DMS153 treated with DMSO at 0.1 percent for 48 hours (cell line): Measurements from ENCODE around the gene REXO5.
"Not testable (repeated sequence)": the region's sequence is repeated elsewhere in the genome, so short reads cannot be mapped to it uniquely, and the experiment has no call there.

Experiments used
- DNase-seq: peaks from one replicate; lab custom pipeline; 2025; ENCODE audit not compliant: unreplicated experiment; lab: John Stamatoyannopoulos, UW

REXO5 gene

GRCh38 chr16:20849589-20850390 lies 43.5 kb downstream of the REXO5 start:
- peak; percentile 46 for DNase-seq

- no peak for DNase-seq
Measured at GRCh38 chr16:20850981-20851380, 44.7 kb downstream of the REXO5 start.

DNA sequence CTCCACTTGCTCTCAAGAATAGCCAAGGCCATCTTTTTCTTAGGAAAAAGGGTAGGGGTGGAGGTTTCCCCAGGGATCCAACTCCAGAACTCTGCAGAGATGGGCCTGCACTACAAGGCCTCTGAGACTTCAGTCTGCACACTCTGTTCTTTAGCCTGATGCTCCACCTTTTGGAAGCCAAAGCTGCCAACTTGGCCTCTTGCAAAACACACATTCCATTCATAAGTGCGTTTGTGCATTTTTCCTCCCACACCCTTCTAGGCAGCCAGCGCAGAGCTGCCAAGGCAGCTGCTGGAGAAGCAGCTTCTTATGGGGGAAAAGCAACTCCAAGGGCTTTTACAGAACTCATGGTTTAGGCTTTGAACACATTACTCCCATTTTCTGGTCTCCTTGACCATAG lies 45.3 kb downstream of the REXO5 start:
- DNase-seq = no peak

- no peak for DNase-seq
Measured at GRCh38 chr16:20853143-20853542, 46.8 kb downstream of the REXO5 start.

- no peak for DNase-seq
Measured at GRCh38 chr16:20853981-20854620, 47.8 kb downstream of the REXO5 start.

- no peak for DNase-seq
Measured at GRCh38 chr16:20854963-20855362, 48.6 kb downstream of the REXO5 start.

GRCh38 chr16:20857281-20857680 lies 51.0 kb downstream of the REXO5 start:
- DNase-seq = no peak

- no peak for DNase-seq
Measured at GRCh38 chr16:20859229-20859628, 52.9 kb downstream of the REXO5 start.

DNA sequence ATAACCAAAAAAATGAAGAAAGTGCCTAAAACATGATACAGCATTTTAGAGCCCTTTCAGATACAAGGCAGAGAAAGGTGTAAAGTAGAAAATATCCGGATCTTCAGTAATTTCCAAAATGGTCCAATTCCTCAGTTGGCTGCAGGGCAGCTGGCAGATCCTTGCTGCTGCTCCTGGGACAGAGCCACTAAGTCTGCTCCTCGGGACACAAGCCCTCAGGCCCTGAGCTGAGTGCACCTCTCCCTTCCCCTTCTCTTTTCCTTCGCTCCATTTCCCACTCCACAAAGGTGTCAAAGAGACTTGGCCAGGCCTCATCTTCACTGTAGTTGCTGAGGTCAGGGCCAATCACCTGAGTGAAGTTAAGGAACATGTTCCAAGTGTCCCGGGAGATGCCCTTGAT lies 53.4 kb downstream of the REXO5 start:
- no peak for DNase-seq

DNA sequence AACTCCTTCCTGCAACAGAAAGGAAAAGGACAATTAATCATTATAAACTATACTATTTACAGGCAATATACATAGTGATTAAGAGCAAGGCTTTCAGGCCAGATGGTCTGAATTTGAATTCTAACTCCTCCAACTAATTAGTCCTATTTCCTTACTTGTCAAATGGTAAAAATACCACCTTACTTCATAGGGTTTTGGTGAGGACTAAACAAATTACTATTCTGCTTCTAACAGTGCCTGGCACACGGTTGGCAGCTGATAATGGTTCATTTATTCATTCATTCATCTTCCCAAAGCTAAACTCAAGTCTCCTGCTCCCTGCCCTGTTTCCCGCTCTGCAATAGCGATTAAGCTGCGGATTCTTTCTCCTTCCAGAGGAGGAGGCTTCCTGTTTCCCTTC lies 54.0 kb downstream of the REXO5 start:
- DNase-seq = no peak

DNA sequence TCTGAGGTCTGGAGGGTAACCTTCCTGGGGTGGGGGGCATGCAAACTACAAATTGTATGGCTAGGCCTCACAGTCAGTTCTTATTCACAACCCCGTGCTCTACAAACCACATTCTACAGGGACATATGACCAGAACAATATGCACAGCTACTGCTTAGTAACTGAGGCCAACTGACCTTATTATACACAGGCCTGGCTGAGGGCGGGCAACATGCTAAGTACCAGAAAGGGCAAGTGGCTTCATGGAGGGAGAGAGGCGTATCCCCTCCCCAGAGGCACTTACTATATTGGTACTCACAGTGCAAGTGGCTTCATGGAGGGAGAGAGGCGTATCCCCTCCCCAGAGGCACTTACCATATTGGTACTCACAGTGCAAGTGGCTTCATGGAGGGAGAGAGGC lies 54.7 kb downstream of the REXO5 start:
- DNase-seq = not testable (repeated sequence)

- DNase-seq = no peak
Measured at GRCh38 chr16:20862162-20862960, 56.0 kb downstream of the REXO5 start.

GRCh38 chr16:20864376-20864775 lies 58.0 kb downstream of the REXO5 start:
- DNase-seq = not testable (repeated sequence)

GRCh38 chr16:20865420-20866131 lies 59.2 kb downstream of the REXO5 start:
- DNase-seq = no peak

GRCh38 chr16:20866145-20866772 lies 59.9 kb downstream of the REXO5 start:
- DNase-seq = no peak

GRCh38 chr16:20866801-20867200 lies 60.5 kb downstream of the REXO5 start:
- no peak for DNase-seq

DNA sequence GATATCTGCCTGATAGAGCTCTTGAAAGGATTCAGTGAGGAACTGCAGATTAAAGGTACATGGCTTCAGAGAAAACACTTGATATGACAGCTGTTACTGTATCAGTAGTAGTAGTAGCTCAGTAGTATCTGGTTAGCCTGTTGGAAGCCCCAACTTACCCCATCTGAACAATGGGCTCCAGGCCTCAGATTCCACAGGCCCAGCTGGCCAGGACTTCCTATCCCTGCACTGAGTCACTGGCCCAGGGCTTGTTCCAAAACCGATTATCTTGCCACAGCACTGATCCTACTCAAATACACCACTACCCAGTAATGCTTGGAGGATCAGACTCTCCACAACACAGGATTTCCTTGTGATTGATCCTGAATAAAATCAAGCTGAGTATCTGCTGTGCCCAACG lies 61.3 kb downstream of the REXO5 start:
- DNase-seq = no peak

- no peak for DNase-seq
Measured at GRCh38 chr16:20868890-20869289, 62.6 kb downstream of the REXO5 start.

DNA sequence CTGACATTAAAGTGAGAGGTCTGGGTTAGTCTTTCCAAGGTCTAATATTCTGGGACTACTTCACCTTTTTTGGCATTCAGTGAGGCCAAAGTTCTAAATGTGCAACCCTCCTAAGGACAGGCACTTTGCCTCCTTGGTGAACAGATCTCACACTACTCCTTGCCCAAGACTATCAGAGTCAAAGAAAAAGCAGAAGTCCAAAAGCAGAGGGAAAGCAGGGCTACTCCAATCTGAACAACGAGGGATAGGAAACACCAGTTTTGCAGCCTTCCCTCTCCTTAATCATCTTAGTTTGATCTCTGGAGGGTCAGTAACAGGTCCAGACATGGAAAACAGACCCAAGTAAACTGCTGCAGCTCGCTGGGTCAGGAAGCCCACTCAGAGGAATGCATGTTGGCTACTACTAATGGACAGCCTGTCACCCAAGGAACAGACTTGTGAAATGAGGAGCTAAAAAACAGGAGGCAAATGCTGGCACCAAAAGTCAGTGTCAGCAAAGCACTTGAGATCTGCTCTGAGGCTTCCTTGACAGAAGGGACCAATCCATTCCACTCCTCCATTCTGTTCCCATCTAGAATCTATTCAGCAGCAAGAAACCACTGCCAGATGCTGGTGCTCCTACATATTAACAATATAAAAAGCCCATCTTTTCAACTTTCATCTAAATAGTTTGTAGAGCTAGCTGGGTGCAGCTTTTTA lies 63.9 kb downstream of the REXO5 start:
- DNase-seq = no peak

GRCh38 chr16:20871258-20871657 lies 64.9 kb downstream of the REXO5 start:
- DNase-seq = no peak
